ENCODE data around the gene CRB1. TPM values are rescaled to one million over a fixed set of nuclear protein-coding genes. Genes with fewer than 3 reads are reported as not detected.

The CRB1 gene
- total RNA-seq, 4 donors from 2014 or later, result 0.44 to 2.5 (median 1.0) TPM

GRCh38 chr1:197422993-197423392, 154.9 kb downstream of the CRB1 start:
- H3K4me1 ChIP-seq, result no peaks in the 10 kb centered on the region
- in situ Hi-C loops (cut with MboI; ENCODE audit: low sequenced_read_pairs in 4 of 4) (no loop called here), intact Hi-C loops (cut with DNase I; ENCODE audit: low total_unique reads) (no loop called here)
- no peak for ATAC-seq
- TF ChIP-seq POLR2A (IDR thresholded peaks at IDR 0.05), result no peak
- TF ChIP-seq CTCF (IDR thresholded peaks at IDR 0.05 in 4 of 5, conservative IDR thresholded peaks at IDR 0.05 in 1 of 5), result no peak
- DNase-seq, result no peak
- H3K9me3 ChIP-seq, result no peaks in the 10 kb centered on the region
- H3K27ac ChIP-seq, result no peak overlapping the region
- no peaks in the 10 kb centered on the region for H3K36me3 ChIP-seq
- no peaks in the 10 kb centered on the region for H3K27me3 ChIP-seq
- H3K4me3 ChIP-seq, result no peak overlapping the region

GRCh38 chr1:197424380-197424779, 156.3 kb downstream of the CRB1 start:
- H3K4me1 ChIP-seq, result no peaks in the 10 kb centered on the region
- ATAC-seq, result no peak
- H3K27me3 ChIP-seq, result no peaks in the 10 kb centered on the region
- TF ChIP-seq POLR2A (IDR thresholded peaks at IDR 0.05) (no peak), CTCF (IDR thresholded peaks at IDR 0.05 in 4 of 5, conservative IDR thresholded peaks at IDR 0.05 in 1 of 5) (no peak)
- intact Hi-C loops (cut with DNase I; ENCODE audit: low total_unique reads), result no loop called here
- H3K4me3 ChIP-seq, result no peak overlapping the region
- in situ Hi-C loops (cut with MboI; ENCODE audit: low sequenced_read_pairs in 4 of 4), result no loop called here
- no peaks in the 10 kb centered on the region for H3K9me3 ChIP-seq
- no peak for DNase-seq
- H3K27ac ChIP-seq, result no peak overlapping the region
- H3K36me3 ChIP-seq, result no peaks in the 10 kb centered on the region

- in situ Hi-C loops (cut with MboI; ENCODE audit: low sequenced_read_pairs in 4 of 4), result no loop called here
- intact Hi-C loops (cut with DNase I; ENCODE audit: low total_unique reads), result no loop called here
- Histone ChIP-seq H3K9me3 (no peaks in the 10 kb centered on the region), H3K4me3 (no peak overlapping the region), H3K36me3 (no peaks in the 10 kb centered on the region), H3K27me3 (no peaks in the 10 kb centered on the region), H3K4me1 (no peaks in the 10 kb centered on the region), H3K27ac (no peak overlapping the region)
- ATAC-seq (no peak), DNase-seq (no peak)
- TF ChIP-seq CTCF (IDR thresholded peaks at IDR 0.05 in 4 of 5, conservative IDR thresholded peaks at IDR 0.05 in 1 of 5), result no peak
- TF ChIP-seq POLR2A (IDR thresholded peaks at IDR 0.05), result no peak
Observed at GRCh38 chr1:197429372-197429771, 161.3 kb downstream of the CRB1 start.

GRCh38 chr1:197435224-197435623, 167.2 kb downstream of the CRB1 start:
- Histone ChIP-seq H3K36me3 (no peaks in the 10 kb centered on the region), H3K27ac (no peak overlapping the region), H3K4me3 (no peak overlapping the region), H3K9me3 (no peaks in the 10 kb centered on the region), H3K4me1 (no peaks in the 10 kb centered on the region), H3K27me3 (no peaks in the 10 kb centered on the region)
- intact Hi-C loops (cut with DNase I; ENCODE audit: low total_unique reads), result no loop called here
- DNase-seq (no peak), ATAC-seq (no peak)
- in situ Hi-C loops (cut with MboI; ENCODE audit: low sequenced_read_pairs in 4 of 4), result no loop called here
- TF ChIP-seq CTCF (IDR thresholded peaks at IDR 0.05 in 4 of 5, conservative IDR thresholded peaks at IDR 0.05 in 1 of 5) (no peak), POLR2A (IDR thresholded peaks at IDR 0.05) (no peak)

GRCh38 chr1:197437601-197438000, 169.5 kb downstream of the CRB1 start:
- DNase-seq (no peak), ATAC-seq (no peak)
- TF ChIP-seq POLR2A (IDR thresholded peaks at IDR 0.05) (no peak), CTCF (IDR thresholded peaks at IDR 0.05 in 4 of 5, conservative IDR thresholded peaks at IDR 0.05 in 1 of 5) (no peak)
- Histone ChIP-seq H3K4me3 (no peak overlapping the region), H3K4me1 (no peaks in the 10 kb centered on the region), H3K27me3 (no peaks in the 10 kb centered on the region), H3K36me3 (no peaks in the 10 kb centered on the region), H3K9me3 (no peaks in the 10 kb centered on the region), H3K27ac (no peak overlapping the region)
- in situ Hi-C loops (cut with MboI; ENCODE audit: low sequenced_read_pairs in 4 of 4), result no loop called here
- intact Hi-C loops (cut with DNase I; ENCODE audit: low total_unique reads), result no loop called here
